HG03025 (cell line): ENCODE results near the gene AREL1.

Source experiments
- ATAC-seq: cut with Tn5 transposase; IDR thresholded peaks from one replicate; pipeline ENCODE4 v1.9.1; 2021; ENCODE audit warnings: mild to moderate bottlenecking, moderate library complexity; ENCODE audit not compliant: unreplicated experiment, low FRiP score

AREL1 gene

DNA sequence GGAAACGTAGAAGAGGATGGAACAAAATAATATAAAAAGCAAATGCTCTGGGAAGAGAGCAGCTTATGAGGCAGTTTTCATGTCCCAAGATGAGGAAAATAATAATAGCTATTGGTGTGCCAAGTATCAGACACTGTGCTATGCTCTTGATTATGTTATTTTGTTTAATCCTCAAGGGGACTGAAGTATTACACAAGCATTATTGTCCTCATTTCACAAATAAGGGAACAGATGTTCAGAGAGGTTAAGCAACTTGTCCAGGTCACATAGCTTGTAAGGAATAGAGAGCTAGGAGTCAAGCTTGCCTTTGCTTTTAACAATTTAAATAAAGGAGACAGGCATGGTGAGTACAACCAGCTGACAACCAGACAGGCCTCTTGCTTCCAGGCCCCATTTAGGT is 73.9 kb downstream of the AREL1 start:
- ATAC-seq = no peak

DNA sequence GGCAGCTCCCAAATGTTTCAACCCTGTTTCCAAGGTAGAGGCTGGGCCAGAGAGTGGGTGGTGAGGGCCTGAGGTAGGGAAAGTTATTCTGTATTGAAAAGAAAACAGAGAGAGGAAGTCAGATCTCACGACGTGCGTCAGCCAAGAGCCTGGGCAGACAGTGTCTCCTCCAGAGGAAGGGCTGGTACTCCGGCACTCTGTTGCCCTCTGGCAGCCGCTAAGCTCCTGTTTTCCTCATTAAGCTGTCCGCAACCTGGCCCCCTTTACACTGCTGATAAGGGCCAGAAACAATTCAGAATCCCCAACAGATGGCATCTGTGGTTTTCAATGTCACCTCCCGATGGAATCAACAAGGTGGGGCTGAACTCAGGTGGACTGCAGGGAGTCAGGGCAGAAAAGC is 74.8 kb downstream of the AREL1 start:
- no peak for ATAC-seq

DNA sequence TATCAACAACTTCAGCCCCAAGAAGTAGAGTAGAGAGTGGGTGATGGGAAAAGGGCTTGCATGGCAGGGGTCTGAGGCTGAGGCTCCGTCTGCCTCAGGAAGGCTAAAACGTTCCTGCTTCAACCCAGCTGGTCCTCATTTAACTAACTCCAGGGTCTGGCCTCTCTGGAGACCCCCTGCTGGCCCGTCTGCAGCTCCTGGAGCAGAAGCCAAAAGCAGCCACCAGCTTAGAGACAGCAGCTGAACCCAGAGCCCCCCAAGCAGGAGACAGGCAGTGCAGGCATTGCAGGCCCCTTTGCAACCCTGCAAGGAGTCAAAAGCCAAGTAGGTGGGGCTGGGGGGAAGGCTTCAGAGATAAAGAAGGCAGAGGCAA is 75.7 kb downstream of the AREL1 start:
- no peak for ATAC-seq

DNA sequence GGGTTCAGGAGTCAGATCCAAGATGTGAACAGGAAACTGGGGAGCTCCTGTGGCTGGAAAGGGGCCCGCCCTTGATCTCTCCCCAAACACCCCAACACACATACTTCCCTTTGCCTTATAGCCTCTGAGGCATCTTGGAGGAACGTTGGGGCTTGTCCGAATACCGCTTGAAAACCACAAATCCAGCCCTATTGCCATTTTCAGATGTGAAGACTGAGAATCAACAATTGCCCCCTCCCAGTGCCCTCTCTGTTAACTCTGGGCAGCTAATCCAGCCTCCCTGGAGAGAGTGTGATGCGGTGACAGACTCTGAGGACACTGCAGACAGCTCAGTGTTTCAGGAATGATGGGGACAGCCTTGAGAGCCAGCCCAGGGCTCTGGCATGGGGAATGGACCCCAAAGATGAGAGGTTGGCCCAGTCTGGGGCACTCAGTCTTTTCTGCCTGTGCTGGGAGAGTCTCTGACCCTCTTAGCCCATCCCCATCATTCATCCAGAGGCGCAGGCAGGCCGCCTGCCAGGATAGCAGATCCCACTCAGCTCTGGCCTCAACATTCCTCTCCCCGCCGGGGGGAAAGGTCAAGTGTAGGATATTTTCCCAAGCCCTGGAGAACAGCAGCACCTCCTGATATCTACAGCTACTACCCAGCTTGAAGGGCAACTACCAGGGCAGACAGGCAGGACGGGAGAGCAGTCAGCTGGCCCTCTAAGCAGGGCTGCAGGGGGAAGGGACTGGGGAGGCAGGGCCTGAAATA is 76.3 kb downstream of the AREL1 start:
- no peak for ATAC-seq

DNA sequence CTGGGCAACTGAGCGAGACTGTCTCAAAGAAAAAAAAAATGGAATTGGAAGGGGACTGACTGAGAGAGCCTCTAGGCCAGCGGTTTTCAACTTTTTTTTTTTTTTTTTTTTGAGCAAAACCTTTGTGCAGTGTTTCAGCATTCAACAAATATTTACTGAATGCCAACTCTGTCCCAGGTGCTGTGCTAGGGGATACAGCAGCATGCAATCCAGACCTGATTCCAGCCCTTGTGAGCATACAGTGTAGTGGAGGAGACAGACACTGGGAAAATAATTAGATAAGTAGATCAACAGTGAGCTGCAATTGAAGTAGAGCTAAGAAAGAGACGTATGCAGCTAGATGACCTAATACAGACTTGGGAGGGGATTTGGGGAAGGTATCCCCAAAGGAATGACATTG is 77.0 kb downstream of the AREL1 start:
- no peak for ATAC-seq

DNA sequence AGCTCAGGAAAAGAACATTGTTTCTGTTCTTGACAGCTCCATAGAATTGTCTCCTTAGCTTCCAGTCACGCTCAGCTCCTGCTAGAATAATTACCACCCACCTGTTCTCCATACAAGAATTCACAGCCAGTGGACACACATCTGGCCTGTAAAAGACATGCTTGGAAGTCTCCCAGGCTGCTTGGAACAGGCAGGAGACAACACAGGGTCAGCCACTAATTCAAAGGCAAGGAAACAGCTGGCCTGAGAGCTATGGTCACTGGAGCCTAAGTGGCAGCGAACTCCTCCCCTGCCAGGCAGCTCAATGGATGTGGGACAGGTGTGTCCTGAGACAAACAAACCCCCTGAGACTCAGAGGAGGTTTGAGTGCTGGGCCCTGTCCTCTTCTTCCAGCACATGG is 77.9 kb downstream of the AREL1 start:
- ATAC-seq = no peak

DNA sequence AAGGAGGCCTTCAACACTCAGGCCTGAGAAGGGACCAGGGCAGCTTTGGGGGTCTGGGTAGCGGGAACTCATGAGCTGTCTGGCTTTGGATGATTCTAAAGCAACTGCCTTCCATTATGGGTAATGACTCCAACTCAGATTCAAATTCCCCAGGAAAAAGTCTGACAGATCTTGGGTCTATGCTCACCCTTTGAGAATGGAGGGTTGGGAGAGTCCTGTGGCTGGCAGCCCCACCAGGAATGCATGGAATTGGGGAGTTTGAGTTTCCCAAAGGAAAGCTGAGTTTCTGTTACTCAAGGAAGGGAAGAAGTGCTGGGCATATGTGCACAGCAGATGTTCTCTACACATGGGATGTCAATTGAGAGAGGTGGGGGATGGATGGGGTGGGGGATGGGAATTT is 78.4 kb downstream of the AREL1 start:
- ATAC-seq = no peak

DNA sequence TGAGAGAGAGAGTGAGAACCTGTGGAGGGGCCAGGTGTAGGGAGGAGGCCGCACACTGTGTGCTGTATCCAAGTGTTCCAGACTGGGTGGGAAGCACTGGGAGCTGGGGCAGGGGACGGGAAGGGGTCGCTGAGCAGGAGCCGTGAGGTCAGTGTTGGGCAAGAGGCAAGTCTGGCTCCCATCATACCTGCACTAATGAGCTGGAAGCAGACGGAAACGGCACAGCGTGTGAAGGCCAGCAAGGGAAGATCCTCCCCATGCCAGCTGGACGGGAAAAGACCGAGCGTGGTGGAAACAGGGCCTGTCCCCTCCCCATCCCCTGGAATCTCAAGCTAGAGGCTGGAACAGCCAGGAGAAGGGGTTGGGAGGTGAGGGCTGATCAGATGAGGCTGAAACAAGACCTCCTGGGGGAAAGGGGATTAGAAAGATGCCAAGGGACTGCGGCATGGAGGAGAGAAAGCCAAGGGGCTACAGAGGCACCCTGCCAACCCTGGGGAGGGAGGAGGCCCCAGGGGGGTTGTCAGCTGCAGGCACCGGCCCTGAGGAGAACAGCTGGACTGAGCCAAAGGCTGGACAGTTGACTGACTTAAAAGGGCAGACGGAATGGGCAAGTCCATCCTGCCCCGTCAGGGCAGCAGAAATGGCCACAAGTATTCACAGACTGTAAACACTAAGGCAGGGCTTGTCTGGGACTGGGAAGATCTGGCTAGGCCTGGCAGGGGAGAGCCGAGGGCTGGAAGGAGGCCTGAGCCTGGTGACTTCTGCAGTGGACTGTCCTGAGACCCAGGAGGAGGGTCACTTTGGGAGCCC is 81.8 kb downstream of the AREL1 start:
- no peak for ATAC-seq

DNA sequence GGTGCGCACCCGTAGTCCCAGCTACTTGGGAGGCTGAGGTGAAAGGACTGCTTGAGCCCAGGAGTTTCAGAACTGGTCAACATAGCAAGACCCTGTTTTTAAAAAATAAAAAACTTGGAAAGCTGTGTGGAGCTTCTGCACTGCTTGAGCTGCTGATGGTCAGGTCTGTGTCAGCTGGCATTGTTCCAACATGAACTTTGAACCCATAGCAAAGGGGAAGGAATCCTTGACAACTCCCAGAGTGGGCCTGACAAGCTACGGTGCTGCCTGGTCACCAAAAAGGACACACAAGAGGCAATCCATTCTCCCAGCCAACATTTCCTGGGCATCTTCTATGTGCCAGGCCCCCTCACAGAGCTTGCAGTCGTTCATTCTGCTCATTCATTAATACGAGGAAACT is 84.5 kb downstream of the AREL1 start:
- no peak for ATAC-seq

DNA sequence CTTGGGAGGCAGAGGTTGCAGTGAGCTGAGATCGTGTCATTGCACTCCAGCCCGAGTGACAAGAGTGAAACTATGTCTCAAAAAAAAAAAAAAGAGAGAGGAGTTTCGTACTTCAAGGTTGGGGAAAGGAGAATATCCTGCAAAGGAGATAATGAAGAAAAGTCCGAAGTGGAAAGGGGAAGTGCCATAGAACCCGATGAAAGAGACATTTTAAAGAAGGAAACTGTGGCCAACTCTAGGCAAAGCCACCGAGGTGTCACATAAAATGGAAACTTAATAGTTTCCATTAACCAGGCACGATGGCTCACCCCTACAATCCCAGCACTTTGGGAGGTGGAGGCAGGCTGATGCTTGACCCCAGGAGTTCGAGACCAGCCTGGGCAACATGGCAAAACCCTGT is 85.8 kb downstream of the AREL1 start:
- ATAC-seq = no peak

DNA sequence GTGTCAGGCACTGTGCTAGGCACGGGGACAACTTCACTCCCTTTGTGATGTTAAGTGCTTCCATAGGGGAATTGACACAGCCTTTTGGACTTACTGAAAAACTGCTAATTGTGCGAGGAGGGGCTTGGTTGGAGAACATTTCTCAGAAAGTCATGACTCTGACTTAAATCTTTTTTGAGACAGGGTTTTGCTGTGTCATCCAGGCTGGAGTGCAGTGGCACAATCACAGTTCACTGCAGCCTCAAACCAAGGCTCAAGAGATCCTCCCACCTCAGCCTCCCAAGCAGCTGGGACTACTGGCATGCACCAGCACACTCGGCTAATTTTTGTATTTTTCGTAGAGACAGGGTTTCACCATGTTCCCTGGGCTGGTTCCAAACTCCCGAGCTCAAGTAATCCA is 90.6 kb downstream of the AREL1 start:
- no peak for ATAC-seq

DNA sequence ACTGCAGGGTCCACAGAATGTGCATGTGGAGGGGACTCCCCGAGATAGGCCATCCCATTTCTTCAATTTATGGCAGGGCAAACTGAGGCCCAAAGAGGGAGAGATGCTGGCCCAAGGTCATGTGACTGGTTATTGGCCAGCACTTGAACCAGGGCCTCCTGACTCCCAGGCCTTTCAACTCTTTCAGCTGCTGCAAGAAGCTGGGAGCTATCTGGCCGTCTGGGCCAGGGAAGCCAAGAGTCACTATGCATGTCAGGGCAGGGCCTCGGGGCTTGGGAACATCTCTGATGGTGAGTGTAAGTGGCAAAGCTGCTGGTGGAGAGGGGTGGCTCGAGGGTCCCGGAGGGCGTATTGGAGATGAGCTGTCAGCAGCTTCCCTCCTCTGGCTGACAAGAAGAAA is 91.3 kb downstream of the AREL1 start:
- no peak for ATAC-seq

DNA sequence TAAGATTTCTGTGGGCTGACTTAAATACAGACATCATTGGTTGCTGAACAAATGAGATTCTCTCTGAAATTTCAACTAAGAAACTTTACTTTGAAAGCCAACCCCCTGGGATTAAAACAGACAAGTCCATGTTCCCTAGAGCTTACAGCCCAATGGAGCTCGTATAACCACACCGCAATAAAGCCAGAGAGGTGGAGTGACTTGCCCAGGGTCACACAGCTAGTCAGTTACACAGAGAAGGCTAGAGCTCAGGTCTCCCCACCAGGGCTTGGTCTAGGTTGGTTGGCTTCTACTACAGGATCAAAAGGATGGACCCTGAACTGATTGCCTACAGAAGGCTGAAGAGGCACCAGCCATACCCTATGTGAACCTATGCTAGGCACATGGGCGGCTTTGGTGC is 92.0 kb downstream of the AREL1 start:
- ATAC-seq = no peak

DNA sequence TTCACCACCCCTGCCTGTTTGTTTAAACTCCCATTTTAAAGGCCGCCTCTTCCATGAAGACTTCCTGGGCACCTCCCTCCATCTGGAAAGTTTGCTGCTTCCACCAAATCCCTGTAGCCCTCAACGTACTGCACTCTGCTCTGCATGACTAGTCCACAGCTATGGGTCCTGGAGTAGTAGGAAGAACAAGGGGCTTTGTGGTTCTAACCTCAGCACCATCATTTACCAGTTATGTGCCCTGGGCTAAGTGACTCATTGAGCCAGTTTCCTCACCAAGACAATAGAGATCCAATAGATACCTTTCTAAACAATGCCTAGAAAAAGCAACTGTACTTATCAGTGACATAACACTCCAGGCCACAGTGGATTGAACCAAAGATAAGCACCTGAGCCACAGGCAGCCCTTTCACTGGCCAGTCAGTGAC is 92.4 kb downstream of the AREL1 start:
- ATAC-seq = no peak

DNA sequence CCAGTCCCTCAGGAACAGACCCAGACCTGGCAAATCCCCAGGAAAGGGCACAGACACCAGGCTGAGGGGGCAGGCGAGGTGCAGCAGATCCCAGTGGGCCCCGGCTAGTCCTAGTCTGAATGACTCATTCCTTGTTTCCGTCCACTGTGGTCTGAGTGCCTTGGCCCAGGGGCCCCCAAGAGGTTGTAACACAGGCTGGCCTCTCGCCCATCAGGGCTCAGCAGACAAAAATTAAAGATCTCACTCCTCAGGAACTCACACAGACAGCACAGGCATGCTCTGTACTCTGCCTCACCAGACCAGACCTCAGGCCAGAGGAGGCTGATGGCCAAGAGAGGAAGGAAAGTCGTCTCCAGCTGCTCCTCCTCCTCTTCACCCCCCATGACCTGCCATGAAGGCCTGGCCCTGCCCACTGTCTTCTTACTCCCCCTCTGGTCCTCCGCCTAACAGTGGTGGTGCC is 93.2 kb downstream of the AREL1 start:
- no peak for ATAC-seq

DNA sequence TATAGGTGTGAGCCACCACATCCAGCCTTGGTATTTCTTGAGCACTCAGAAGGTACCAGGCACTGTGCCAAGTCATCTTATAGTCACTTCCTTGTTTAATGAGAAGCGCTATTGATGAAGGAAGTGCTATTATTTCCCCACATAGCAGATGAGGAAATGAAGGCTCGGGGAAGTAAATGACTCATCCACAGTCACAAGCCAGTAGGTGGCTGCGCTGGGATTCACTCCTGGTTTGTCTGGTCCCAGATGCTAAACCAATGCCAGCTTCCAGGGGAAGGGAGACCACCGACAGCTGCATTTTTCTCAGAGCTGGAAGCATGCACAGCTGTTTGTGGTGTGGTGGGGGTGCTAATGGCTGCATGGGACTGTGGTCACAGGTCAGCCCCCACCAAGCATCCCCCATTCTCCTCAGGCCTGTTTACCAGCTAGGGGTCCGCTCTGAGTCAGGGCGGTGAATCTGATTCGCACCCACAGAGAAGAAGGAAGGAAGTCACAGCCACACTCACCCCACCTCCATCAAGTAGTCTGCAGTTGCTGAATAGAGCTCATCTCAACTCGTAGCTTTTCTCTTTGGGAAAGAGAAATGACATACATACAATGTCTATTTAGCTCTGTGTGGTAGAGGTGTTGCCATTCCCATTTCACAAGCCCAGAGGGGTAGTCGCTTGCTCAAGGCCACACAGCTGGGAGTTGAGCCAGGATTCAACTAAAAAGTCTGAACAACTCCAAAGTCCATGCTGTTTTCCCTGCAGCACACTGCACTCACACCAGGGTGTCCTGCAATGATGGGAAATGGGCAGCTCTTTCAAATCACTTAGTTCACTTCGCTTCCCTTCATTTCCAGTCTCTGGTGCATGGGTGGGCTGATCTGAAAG is 94.6 kb downstream of the AREL1 start:
- ATAC-seq = no peak

DNA sequence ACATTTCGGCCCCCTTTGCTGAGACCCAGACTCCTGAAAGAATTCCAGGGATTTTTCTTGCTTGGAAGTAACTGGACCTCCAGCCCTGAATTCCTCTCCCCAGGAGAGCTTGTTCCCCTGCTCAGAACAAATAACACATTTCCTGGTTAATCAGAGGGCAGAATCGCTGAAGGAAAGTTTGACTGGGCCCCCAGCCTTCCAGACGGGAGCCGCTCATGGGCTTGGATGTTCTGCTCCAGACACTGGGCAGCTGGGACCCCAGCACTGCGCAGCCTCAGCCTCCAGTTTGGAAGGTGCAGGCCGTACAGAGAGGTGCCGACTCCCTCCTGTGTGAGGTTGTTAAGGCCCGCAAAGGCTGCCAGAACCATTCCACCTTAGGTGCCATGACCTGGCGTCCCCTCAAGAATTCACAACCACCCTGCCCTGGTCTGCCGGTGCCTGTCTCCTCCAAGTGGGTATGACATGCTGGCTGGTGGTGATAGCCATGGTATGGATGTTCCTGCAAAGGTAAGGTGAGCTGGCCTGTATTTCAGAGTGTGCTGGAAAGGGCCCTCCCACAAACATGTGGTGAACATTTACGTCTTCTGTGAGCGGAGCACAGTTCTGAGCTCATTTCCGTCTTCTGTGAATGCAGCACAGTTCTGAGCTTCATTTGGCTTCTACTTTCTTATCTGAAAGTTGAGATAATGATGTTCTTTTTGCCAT is 95.7 kb downstream of the AREL1 start:
- ATAC-seq = no peak

DNA sequence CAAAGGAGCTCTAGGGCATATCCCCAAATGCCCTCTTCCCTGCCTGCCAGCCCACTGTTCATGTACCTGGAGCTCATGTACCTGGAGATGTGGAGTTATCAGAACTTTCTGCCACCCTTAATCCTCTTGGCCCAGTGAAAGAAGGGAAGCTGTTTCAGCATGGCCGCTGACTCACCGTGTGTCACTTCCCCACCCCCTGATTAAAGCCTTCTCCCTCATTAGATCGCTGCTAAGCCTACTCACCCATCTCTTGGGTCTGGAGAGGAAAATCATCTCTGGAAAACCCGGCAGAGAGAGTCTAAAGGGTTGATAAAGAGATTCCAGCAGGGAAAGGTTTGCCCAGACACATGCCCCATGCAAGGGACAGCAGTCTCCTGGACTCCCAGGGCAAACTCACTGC is 96.4 kb downstream of the AREL1 start:
- ATAC-seq = no peak

DNA sequence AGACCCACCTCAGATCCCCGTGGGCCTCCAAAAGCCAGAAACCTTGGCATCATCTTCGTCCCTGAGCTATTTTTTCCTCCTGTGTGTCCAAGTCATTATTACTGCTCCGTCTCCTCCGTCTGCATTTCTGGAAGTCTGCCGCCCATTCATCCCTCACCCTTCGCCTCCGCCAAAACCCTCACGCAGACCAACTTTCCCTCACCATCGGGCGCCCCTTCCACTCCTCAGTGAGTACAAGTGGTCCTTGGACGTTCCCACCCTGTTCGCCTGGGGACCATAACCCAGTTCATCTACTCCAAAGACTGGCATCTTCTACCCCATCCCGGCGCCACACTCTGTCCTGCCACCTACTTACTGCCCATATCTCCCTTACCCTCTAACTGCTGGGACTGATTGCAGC is 97.1 kb downstream of the AREL1 start:
- no peak for ATAC-seq
